ENCODE measurements around the gene SPRED2. TPM values are rescaled to one million over a fixed set of nuclear protein-coding genes. Genes with fewer than 3 reads are reported as not detected.

SPRED2 gene
- polyA plus RNA-seq, 1 donor from 2014 or later, result 5.3 TPM

- no peaks in the 10 kb centered on the region for H3K9me2 ChIP-seq (ENCODE audit: insufficient read depth, low read length)
- no peak overlapping the region for H2AFZ ChIP-seq (ENCODE audit: low read depth, low read length)
- H3K9ac ChIP-seq (ENCODE audit: low read length), result no peak overlapping the region
- H4K20me1 ChIP-seq (ENCODE audit: insufficient read depth), result no peaks in the 10 kb centered on the region
- no peaks in the 10 kb centered on the region for H3K9me3 ChIP-seq (ENCODE audit: low read length)
- H3K79me2 ChIP-seq (replicated peaks; ENCODE audit: insufficient read depth, low read length), result no peaks in the 10 kb centered on the region
- no peak overlapping the region for H3K27ac ChIP-seq (ENCODE audit: low read length)
- no peak overlapping the region for H3K4me3 ChIP-seq (ENCODE audit: low read length)
- H3K27me3 ChIP-seq (ENCODE audit: insufficient read depth, low read depth, low read length), result no peaks in the 10 kb centered on the region
- no peak overlapping the region for H3K4me2 ChIP-seq (ENCODE audit: low read length)
- H3F3A ChIP-seq (ENCODE audit: insufficient read depth, low read length, poor library complexity, severe bottlenecking), result no peaks in the 10 kb centered on the region
- TF ChIP-seq POLR2AphosphoS5 (IDR thresholded peaks at IDR 0.05) (no peak), EZH2 (IDR thresholded peaks at IDR 0.05; ENCODE audit: borderline replicate concordance, insufficient read depth, low read length, poor library complexity, severe bottlenecking) (no peak), RAD21 (conservative IDR thresholded peaks at IDR 0.05) (no peak), SMC3 (conservative IDR thresholded peaks at IDR 0.05; ENCODE audit: poor library complexity) (no peak), MXI1 (conservative IDR thresholded peaks at IDR 0.05; ENCODE audit: poor library complexity, severe bottlenecking) (no peak), EP300 (conservative IDR thresholded peaks at IDR 0.05; ENCODE audit: poor library complexity, severe bottlenecking) (no peak), TAF1 (IDR thresholded peaks at IDR 0.05; ENCODE audit: low read depth) (no peak)
- TF ChIP-seq, protein P1, sequence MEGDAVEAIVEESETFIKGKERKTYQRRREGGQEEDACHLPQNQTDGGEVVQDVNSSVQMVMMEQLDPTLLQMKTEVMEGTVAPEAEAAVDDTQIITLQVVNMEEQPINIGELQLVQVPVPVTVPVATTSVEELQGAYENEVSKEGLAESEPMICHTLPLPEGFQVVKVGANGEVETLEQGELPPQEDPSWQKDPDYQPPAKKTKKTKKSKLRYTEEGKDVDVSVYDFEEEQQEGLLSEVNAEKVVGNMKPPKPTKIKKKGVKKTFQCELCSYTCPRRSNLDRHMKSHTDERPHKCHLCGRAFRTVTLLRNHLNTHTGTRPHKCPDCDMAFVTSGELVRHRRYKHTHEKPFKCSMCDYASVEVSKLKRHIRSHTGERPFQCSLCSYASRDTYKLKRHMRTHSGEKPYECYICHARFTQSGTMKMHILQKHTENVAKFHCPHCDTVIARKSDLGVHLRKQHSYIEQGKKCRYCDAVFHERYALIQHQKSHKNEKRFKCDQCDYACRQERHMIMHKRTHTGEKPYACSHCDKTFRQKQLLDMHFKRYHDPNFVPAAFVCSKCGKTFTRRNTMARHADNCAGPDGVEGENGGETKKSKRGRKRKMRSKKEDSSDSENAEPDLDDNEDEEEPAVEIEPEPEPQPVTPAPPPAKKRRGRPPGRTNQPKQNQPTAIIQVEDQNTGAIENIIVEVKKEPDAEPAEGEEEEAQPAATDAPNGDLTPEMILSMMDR (IDR thresholded peaks at IDR 0.05; ENCODE audit: poor library complexity, severe bottlenecking), result no peak
- TF ChIP-seq, protein P2, sequence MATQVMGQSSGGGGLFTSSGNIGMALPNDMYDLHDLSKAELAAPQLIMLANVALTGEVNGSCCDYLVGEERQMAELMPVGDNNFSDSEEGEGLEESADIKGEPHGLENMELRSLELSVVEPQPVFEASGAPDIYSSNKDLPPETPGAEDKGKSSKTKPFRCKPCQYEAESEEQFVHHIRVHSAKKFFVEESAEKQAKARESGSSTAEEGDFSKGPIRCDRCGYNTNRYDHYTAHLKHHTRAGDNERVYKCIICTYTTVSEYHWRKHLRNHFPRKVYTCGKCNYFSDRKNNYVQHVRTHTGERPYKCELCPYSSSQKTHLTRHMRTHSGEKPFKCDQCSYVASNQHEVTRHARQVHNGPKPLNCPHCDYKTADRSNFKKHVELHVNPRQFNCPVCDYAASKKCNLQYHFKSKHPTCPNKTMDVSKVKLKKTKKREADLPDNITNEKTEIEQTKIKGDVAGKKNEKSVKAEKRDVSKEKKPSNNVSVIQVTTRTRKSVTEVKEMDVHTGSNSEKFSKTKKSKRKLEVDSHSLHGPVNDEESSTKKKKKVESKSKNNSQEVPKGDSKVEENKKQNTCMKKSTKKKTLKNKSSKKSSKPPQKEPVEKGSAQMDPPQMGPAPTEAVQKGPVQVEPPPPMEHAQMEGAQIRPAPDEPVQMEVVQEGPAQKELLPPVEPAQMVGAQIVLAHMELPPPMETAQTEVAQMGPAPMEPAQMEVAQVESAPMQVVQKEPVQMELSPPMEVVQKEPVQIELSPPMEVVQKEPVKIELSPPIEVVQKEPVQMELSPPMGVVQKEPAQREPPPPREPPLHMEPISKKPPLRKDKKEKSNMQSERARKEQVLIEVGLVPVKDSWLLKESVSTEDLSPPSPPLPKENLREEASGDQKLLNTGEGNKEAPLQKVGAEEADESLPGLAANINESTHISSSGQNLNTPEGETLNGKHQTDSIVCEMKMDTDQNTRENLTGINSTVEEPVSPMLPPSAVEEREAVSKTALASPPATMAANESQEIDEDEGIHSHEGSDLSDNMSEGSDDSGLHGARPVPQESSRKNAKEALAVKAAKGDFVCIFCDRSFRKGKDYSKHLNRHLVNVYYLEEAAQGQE (IDR thresholded peaks at IDR 0.05; ENCODE audit: borderline replicate concordance), result no peak
- H3K36me3 ChIP-seq (ENCODE audit: insufficient read depth, low read length), result no peaks in the 10 kb centered on the region
These were observed 163.4 kb downstream of the SPRED2 start for GRCh38 chr2:65268957-65269356.

DNA sequence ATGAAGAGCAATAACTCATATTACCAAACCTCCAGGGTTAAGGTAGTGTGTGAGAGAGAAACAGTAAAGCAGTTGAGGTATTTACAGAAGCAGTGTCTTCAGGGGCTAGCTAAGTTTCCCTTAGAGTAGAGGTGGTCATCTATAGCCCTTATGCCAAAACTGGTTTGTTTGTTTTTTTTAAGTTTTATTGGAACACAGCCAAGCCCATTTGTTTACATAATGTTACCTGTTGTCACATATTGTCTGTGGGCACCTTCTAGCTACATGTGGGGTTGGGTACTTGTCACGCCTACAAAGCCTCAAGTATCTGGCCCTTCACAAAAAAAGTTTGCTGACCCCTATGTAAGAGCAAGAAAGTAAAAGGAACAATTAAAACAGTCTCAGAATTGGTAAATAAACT is 165.4 kb downstream of the SPRED2 start:
- no peaks in the 10 kb centered on the region for H3F3A ChIP-seq (ENCODE audit: insufficient read depth, low read length, poor library complexity, severe bottlenecking)
- H3K9me2 ChIP-seq (ENCODE audit: insufficient read depth, low read length), result no peaks in the 10 kb centered on the region
- H3K27ac ChIP-seq (ENCODE audit: low read length), result no peak overlapping the region
- H3K4me2 ChIP-seq (ENCODE audit: low read length), result no peak overlapping the region
- no peaks in the 10 kb centered on the region for H3K36me3 ChIP-seq (ENCODE audit: insufficient read depth, low read length)
- TF ChIP-seq SMC3 (conservative IDR thresholded peaks at IDR 0.05; ENCODE audit: poor library complexity), result no peak
- no peak for TF ChIP-seq EZH2 (IDR thresholded peaks at IDR 0.05; ENCODE audit: borderline replicate concordance, insufficient read depth, low read length, poor library complexity, severe bottlenecking)
- TF ChIP-seq MXI1 (conservative IDR thresholded peaks at IDR 0.05; ENCODE audit: poor library complexity, severe bottlenecking), result no peak
- TF ChIP-seq TAF1 (IDR thresholded peaks at IDR 0.05; ENCODE audit: low read depth), result no peak
- TF ChIP-seq, protein P1 (IDR thresholded peaks at IDR 0.05; ENCODE audit: poor library complexity, severe bottlenecking), result no peak
- TF ChIP-seq, protein P2 (IDR thresholded peaks at IDR 0.05; ENCODE audit: borderline replicate concordance), result no peak
- no peak for TF ChIP-seq RAD21 (conservative IDR thresholded peaks at IDR 0.05)
- TF ChIP-seq EP300 (conservative IDR thresholded peaks at IDR 0.05; ENCODE audit: poor library complexity, severe bottlenecking), result no peak
- no peak overlapping the region for H3K4me3 ChIP-seq (ENCODE audit: low read length)
- no peaks in the 10 kb centered on the region for H3K79me2 ChIP-seq (replicated peaks; ENCODE audit: insufficient read depth, low read length)
- no peak overlapping the region for H3K9ac ChIP-seq (ENCODE audit: low read length)
- H3K27me3 ChIP-seq (ENCODE audit: insufficient read depth, low read depth, low read length), result no peaks in the 10 kb centered on the region
- no peaks in the 10 kb centered on the region for H4K20me1 ChIP-seq (ENCODE audit: insufficient read depth)
- no peak overlapping the region for H2AFZ ChIP-seq (ENCODE audit: low read depth, low read length)
- H3K9me3 ChIP-seq (ENCODE audit: low read length), result no peaks in the 10 kb centered on the region
